Choroid plexus epithelial cell (primary cell): ENCODE data around the gene ATF7.
"Not testable (repeated sequence)": the region's sequence is repeated elsewhere in the genome, so short reads cannot be mapped to it uniquely, and the experiment has no call there.

ENCODE experiments used
- DNase-seq: peaks from one replicate; pipeline ENCODE4 v3.0.0-alpha.2; 2010; ENCODE audit warnings: low read depth
- H3K4me3 ChIP-seq: 2 replicates; pipeline ENCODE4 v1.5.1; 2011; ENCODE audit warnings: low read depth, mild to moderate bottlenecking, control low read depth, low read length, moderate library complexity
- TF ChIP-seq, protein P1 (sequence below): conservative IDR thresholded peaks from 2 replicates; pipeline ENCODE4 v1.5.1; 2011; ENCODE audit warnings: low read depth, mild to moderate bottlenecking, control low read depth, inconsistent platforms, low read length, moderate library complexity

Gene ATF7

DNA sequence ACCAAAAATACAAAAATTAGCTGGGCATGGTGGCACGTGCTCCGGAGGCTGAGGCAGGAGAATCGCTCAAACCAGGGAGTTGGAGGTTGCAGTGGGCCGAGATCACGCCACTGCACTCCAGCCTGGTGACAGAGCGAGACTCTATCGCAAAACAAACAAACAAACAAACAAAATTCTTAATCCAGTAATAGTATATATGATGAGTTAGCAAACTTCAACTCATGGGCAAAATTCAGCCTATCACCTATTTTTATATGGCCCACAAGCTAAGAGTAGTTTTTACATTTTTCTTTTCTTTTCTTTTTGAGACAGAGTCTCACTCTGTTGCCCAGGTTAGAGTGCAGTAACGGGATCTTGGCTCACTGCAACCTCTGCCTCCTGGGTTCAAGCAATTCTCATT is 14.9 kb downstream of the ATF7 start:
- no peak for DNase-seq
- TF ChIP-seq, protein P1, sequence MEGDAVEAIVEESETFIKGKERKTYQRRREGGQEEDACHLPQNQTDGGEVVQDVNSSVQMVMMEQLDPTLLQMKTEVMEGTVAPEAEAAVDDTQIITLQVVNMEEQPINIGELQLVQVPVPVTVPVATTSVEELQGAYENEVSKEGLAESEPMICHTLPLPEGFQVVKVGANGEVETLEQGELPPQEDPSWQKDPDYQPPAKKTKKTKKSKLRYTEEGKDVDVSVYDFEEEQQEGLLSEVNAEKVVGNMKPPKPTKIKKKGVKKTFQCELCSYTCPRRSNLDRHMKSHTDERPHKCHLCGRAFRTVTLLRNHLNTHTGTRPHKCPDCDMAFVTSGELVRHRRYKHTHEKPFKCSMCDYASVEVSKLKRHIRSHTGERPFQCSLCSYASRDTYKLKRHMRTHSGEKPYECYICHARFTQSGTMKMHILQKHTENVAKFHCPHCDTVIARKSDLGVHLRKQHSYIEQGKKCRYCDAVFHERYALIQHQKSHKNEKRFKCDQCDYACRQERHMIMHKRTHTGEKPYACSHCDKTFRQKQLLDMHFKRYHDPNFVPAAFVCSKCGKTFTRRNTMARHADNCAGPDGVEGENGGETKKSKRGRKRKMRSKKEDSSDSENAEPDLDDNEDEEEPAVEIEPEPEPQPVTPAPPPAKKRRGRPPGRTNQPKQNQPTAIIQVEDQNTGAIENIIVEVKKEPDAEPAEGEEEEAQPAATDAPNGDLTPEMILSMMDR, result no peak
- no peak overlapping the region for H3K4me3 ChIP-seq

DNA sequence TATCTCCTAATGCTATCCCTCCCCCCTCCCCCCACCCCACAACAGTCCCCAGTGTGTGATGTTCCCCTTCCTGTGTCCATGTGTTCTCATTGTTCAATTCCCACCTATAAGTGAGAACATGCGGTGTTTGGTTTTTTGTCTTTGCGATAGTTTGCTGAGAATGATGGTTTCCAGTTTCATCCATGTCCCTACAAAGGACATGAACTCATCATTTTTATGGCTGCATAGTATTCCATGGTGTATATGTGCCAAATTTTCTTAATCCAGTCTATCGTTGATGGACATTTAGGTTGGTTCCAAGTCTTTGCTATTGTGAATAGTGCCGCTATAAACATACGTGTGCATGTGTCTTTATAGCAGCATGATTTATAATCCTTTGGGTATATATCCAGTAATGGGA is 19.5 kb downstream of the ATF7 start:
- DNase-seq, H3K4me3 ChIP-seq: not testable (repeated sequence)

DNA sequence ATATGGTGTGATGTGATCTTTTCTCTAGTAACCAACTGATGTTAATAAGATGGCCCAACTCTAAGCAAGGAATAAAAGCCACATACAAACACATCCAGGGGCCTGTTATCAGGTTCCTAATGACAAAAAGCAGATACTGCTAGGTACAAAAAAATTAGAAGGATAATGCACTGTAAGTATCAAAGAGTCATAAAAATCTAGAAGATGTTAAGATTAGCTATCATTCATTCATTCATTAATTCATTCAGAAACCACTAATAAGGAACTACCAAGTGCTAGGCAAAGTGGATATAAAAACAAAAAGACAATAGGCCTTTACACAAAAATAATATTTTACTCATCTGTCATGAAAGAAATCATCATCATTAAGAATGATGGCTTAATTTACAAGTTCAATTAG is 21.6 kb downstream of the ATF7 start:
- TF ChIP-seq, protein P1, result no peak
- no peak for DNase-seq
- H3K4me3 ChIP-seq, result no peak overlapping the region

DNA sequence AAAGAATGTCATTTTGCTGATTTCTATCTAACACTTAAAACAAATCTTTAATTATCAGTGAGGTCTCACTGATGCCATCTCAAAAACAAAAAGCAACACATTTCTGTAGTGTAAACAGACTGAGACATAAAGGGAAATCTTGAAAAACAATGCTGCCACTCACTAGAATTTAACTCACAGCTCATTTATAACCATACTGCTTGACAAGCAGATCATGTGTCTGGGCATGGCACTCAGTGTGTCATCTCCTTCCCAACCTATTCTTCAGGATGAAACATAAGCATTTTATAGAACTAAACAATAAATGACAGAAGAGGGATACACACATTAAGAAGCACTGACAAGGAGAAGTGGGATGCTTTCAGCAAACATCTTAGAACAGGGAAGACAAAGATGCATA is 22.4 kb downstream of the ATF7 start:
- DNase-seq, result no peak
- H3K4me3 ChIP-seq, result no peak overlapping the region
- TF ChIP-seq, protein P1, result no peak

DNA sequence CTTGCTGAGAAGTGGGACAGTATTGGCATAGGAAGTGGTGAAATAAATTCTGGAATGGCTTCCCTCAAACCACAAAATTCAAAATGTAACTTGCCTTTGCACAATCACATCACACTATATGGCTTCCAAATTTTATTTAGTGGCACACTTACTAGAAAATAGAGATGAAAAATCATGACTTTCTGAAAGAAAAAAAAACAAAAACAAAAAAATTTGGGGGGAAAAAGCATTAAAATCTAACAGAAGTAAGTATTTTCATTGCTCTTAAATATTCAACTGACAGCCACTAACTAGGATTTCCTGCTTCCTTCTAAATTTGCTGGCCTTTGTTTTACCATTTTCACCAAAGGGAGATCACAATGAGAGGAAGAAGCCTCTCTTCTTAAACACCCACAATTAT is 23.0 kb downstream of the ATF7 start:
- no peak overlapping the region for H3K4me3 ChIP-seq

DNA sequence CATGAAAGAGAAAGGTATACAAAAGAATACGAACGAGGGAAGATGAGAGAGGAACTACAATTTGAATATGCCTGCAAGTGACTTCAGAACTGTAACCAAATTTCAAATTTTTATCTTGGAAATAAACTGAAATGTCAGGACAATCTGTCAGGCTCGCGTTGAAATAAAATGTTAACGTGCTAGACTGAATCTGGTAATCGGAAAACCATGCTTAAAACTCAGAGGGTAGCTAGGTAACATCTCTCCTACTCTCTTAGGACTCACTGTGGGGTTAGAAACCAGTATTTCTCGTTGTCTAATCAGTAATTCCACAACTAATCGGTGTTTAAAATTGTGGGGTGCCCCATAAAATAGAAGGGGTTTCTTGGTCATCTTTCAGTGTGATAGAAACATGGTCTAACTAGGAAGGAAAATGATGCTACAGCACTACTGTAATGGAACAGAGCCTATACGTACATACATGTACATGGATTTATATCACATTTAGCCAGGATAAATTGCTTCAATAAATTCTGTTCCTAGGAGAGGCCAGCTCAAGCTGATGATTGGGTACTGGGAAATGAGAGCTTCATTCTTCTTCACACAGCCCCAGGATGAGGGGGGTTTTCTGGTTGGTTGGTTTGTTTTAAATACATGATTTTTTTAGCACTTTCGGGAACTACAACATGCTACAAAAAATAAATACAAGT is 23.9 kb downstream of the ATF7 start:
- H3K4me3 ChIP-seq, result no peak overlapping the region
- TF ChIP-seq, protein P1, result no peak
- DNase-seq, result no peak

More for the DNA sequence above, 23.0 kb downstream of the ATF7 start:
- DNase-seq, result no peak
- TF ChIP-seq, protein P1, result no peak

DNA sequence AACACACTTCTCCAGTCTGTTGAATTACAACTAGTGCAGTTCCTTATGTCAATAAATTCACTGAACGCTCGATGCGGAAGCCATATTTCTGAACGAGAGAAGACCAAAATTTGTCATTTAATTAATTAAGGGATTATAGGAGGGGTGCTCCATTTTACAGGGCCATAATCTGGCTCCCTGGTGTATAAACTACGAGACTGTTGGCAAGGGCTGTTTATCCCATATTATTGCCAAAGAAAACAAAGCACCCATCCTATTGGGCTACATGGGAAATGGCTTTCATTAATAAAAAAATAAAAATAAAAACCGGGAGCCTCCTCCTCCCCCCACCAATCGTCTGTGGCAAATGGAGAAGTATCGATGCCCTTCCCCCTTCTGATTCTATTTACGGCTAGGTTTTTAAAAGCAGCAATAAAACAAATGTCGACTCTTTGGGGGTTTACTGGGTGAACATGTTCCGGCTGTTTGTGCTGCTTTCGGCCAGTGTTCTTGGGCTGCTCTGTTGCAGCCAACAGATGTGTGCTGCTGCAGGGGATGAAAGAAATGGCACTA is 24.8 kb downstream of the ATF7 start:
- TF ChIP-seq, protein P1, result no peak
- no peak for DNase-seq
- H3K4me3 ChIP-seq, result no peak overlapping the region
